ENCODE measurements around the gene TDO2.

GRCh38 chr4:155885666-155886065 lies 17.8 kb upstream of the TDO2 start:
- TF ChIP-seq CTCF (conservative IDR thresholded peaks at IDR 0.05; ENCODE audit: low read depth, low read length) (no peak), POLR2A (IDR thresholded peaks at IDR 0.05; ENCODE audit: low read depth, low read length) (no peak), RAD21 (IDR thresholded peaks at IDR 0.05; ENCODE audit: low read length) (no peak), FOS (IDR thresholded peaks at IDR 0.05; ENCODE audit: low read depth, low read length) (no peak), MAFK (IDR thresholded peaks at IDR 0.05; ENCODE audit: low read depth, low read length) (no peak), BHLHE40 (IDR thresholded peaks at IDR 0.05; ENCODE audit: low read depth, low read length) (no peak), SMC3 (IDR thresholded peaks at IDR 0.05; ENCODE audit: low read depth, low read length) (no peak), MXI1 (IDR thresholded peaks at IDR 0.05; ENCODE audit: borderline replicate concordance, low read depth, low read length) (no peak)

Data from IMR-90 (cell line).